Stimulated activated effector memory CD8-positive, alpha-beta T cell treated with anti-CD3 and anti-CD28 coated beads, Interleukin-12 subunit alpha, Interleukin-12 subunit beta, amount 100 ng/mL, for 72 hours (primary cell): ENCODE data around the gene SH2D5.
A peak's percentile ranks its signal among the peaks of the same experiment; 100 is the strongest.
"Not testable (repeated sequence)": the region's sequence is repeated elsewhere in the genome, so short reads cannot be mapped to it uniquely, and the experiment has no call there.

ENCODE experiments used
- ATAC-seq: fragments of 150-1000 bp; cut with Tn5 transposase; 2 replicates; pipeline ENCODE4 v1.10.0; 2021
- DNase-seq, 2 donors: peaks; one replicate each; pipeline ENCODE4 v3.0.0; 2021 to 2022; ENCODE audit warnings: low spot score in 2 of 2
- H3K27ac Mint-ChIP-seq: one replicate; pipeline ENCODE4 v1.8.0; 2022; ENCODE audit warnings: mild to moderate bottlenecking, mixed read lengths
- H3K36me3 Mint-ChIP-seq: one replicate; pipeline ENCODE4 v1.8.0; 2022; ENCODE audit warnings: mild to moderate bottlenecking, mixed read lengths
- H3K4me1 Mint-ChIP-seq: one replicate; pipeline ENCODE4 v1.8.0; 2022; ENCODE audit warnings: mixed read lengths
- H3K4me3 Mint-ChIP-seq: one replicate; pipeline ENCODE4 v1.8.0; 2022; ENCODE audit warnings: mild to moderate bottlenecking, mixed read lengths
- H3K9me3 Mint-ChIP-seq: one replicate; pipeline ENCODE4 v1.8.0; 2022; ENCODE audit warnings: mixed read lengths

The SH2D5 gene

DNA sequence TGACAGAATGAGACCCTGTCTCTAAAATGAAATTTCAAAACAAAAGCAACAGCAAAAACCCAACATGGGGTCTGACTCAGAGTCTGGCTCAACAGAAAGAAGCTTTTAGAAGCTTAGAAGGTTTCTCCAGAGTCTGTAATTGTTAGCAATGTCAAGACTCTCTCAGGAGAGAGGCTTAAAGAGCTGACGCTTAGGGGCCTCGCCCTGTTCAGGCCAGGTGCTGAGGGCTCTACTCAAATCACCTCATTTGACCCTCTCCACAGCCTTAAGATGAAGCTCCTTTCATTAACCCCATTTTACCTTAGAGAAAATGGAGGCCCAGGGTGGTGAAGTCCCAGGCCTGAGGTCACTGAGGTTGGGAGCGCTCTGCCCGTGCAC is 9.4 kb downstream of the SH2D5 start:
- no peak for DNase-seq
- H3K9me3 Mint-ChIP-seq, result no peaks in the 10 kb centered on the region
- H3K4me1 Mint-ChIP-seq, result peaks cover 4% of the 10 kb centered on the region
- no peak overlapping the region for H3K27ac Mint-ChIP-seq
- H3K36me3 Mint-ChIP-seq, result peaks cover 6% of the 10 kb centered on the region
- ATAC-seq, result no peak
- H3K4me3 Mint-ChIP-seq, result no peak overlapping the region

DNA sequence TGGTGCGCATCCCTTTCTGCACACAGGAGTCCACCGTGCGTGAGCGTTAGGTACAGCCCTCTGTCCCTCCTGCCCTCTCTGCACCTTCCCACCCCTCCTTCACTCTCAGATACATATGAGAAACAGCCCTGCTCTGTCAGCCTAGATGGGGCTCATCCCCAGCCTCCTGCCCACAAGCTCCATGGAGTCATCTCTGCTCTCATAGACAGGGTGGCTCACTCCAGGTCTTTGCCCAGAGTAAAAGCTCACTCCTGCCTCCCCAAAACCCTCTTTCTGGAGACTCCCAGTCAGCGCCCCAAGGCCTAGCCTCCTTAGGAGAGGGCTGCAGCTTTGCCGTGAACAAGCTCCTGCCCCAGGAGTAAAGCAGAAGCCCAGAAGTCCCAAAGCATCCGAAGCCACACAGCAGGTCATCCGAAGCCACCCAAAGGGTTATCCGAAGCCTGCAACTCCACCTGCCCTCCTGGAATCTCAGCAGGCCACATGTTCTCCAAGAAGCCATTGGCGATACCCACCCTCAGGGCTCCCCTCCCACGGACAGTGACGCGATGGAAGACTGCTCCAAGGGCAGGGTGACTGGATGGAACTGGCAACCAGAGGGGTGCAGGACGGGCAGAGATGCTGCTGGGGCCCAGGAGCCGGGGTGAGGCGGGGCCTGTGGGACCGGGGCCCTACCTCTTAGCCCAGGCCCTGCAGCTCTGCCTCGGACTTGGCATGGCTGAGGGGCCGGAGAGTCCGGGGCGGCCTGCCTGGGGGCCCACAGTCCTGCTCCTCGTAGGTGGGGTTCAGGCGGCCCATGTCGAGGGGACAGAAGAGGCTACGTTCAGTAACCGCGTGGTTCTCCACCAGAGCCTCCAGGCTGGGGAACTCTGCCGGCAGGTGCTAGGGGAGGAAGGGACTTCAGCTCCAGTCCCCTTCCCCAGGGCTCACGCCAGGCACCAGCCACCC is 11.1 kb downstream of the SH2D5 start:
- ATAC-seq, result no peak
- no peak overlapping the region for H3K27ac Mint-ChIP-seq
- DNase-seq, result no peak
- no peak overlapping the region for H3K4me3 Mint-ChIP-seq
- peaks cover 6% of the 10 kb centered on the region for H3K36me3 Mint-ChIP-seq
- peaks cover 4% of the 10 kb centered on the region for H3K4me1 Mint-ChIP-seq
- H3K9me3 Mint-ChIP-seq, result no peaks in the 10 kb centered on the region

- Mint-ChIP-seq H3K36me3 (peaks cover 6% of the 10 kb centered on the region), H3K27ac (no peak overlapping the region), H3K4me1 (peaks cover 8% of the 10 kb centered on the region), H3K9me3 (no peaks in the 10 kb centered on the region), H3K4me3 (no peak overlapping the region)
- ATAC-seq (no peak), DNase-seq (no peak)
Observed at GRCh38 chr1:20720631-20721091, 11.8 kb downstream of the SH2D5 start.

DNA sequence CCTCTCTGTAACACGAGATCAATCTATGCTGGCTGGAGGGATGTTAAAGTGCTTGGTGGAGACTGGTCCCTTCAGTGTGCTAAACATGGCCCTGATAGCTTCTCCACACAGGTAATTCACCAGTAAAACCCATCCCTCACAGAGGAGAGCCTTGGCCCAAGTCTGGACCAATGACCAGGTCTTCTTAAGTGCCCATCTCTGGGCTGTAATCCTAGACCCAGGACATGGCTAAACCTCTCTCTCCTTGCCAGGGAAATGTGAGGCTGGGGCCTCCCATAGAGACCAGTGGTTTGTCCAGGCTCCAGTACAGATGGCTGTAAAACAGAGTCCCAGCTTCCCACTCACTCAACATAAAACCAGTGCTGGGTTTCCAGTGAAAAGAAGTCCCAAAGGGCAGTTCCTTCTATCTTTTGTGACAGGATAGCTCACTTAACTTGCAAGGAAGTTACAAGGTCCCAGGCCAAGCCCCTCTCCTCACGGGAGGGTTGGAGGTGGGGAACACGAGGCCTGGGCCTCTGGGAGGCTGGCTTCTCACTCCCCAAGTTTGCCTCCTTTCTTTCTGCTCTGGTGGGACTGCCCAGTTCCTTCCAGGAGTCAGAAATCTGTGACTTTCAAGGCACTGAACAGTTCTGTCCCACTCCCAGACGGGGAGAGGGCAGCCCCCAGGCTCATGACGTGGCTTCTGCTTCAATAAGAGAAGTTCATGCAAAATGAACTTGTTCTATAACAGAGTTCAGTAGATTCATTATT is 12.5 kb downstream of the SH2D5 start:
- H3K4me3 Mint-ChIP-seq, result no peak overlapping the region
- DNase-seq (no peak), ATAC-seq (no peak)
- H3K4me1 Mint-ChIP-seq, result peaks cover 8% of the 10 kb centered on the region
- H3K36me3 Mint-ChIP-seq, result peaks cover 6% of the 10 kb centered on the region
- no peak overlapping the region for H3K27ac Mint-ChIP-seq
- H3K9me3 Mint-ChIP-seq, result no peaks in the 10 kb centered on the region

DNA sequence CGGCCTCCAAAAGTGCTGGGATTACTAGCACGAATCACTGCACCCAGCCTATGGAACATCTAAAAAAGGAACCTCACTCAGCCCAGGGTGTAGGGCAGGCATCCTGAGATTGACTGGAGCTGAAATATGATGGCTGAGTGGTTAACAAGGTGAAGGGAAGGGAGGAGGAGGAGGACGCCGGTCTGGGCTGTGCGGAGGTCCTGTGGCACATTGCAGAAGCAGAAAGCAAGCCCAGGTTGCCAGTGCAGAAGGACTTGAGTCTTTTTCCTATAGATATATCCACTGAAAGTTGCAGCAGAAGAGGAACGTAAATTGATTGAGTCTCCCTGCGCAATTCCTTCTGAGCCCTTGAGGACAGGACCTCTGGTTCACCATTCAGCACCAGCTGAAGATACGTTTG is 13.2 kb downstream of the SH2D5 start:
- no peak for ATAC-seq
- DNase-seq, result no peak

DNA sequence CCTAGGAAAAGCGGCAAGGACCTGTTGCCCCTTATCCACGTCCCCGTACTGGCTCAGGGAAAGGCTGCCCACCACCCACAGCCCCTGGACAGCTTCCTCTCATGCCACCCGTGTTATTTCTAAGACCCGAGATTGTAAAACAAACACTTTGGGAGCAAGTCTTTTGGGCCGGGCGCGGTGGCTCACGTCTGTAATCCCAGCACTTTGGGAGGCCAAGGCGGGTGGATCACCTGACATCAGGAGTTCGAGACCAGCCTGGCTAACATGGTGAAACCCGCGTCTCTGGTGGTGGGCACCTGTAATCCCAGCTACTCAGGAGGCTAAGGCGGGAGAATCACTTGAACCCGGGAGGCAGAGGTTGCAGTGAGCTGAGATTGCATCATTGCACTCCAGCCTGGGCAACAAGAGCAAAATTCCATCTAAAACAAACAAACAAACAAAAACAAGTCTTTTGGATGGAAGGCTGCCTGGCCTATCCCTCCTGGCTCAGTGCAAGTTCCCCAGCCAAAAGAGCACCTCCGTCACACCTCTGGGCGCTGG is 14.1 kb downstream of the SH2D5 start:
- not testable (repeated sequence) for DNase-seq, H3K4me1 Mint-ChIP-seq, H3K36me3 Mint-ChIP-seq, H3K9me3 Mint-ChIP-seq, H3K27ac Mint-ChIP-seq, ATAC-seq
- H3K4me3 Mint-ChIP-seq, result peak overlapping the region; percentile 62

More for the DNA sequence above, 13.2 kb downstream of the SH2D5 start:
- Mint-ChIP-seq H3K9me3 (no peaks in the 10 kb centered on the region), H3K36me3 (peaks cover 6% of the 10 kb centered on the region), H3K4me1 (peaks cover 8% of the 10 kb centered on the region), H3K4me3 (no peak overlapping the region), H3K27ac (no peak overlapping the region)

- ATAC-seq (peak; percentile 69), DNase-seq (peak; percentile 50 to 71)
- Mint-ChIP-seq H3K4me1 (peaks cover 8% of the 10 kb centered on the region), H3K4me3 (peak within 1 kb of the TSS; percentile 62), H3K27ac (no peak within 1 kb of the TSS), H3K9me3 (no peaks in the 10 kb centered on the region), H3K36me3 (peaks cover 6% of the 10 kb centered on the region)
Observed at GRCh38 chr1:20717452-20718342, 14.8 kb downstream of the SH2D5 start, which contains the start of gene KIF17. Gene KIF17, minus strand, starts transcription at chr1:20718007. Its CDS starts 301 bp downstream, at chr1:20717706.

- ATAC-seq (no peak), DNase-seq (no peak)
- no peak overlapping the region for H3K27ac Mint-ChIP-seq
- no peaks in the 10 kb centered on the region for H3K9me3 Mint-ChIP-seq
- H3K4me3 Mint-ChIP-seq, result peak overlapping the region; percentile 45
- H3K36me3 Mint-ChIP-seq, result peaks cover 6% of the 10 kb centered on the region
- peaks cover 8% of the 10 kb centered on the region for H3K4me1 Mint-ChIP-seq
Observed at GRCh38 chr1:20716232-20716631, 16.3 kb downstream of the SH2D5 start.

GRCh38 chr1:20715406-20715805 is 17.1 kb downstream of the SH2D5 start:
- peaks cover 8% of the 10 kb centered on the region for H3K4me1 Mint-ChIP-seq
- peaks cover 6% of the 10 kb centered on the region for H3K36me3 Mint-ChIP-seq
- no peak for DNase-seq
- no peak overlapping the region for H3K4me3 Mint-ChIP-seq
- no peaks in the 10 kb centered on the region for H3K9me3 Mint-ChIP-seq
- no peak overlapping the region for H3K27ac Mint-ChIP-seq
- no peak for ATAC-seq

DNA sequence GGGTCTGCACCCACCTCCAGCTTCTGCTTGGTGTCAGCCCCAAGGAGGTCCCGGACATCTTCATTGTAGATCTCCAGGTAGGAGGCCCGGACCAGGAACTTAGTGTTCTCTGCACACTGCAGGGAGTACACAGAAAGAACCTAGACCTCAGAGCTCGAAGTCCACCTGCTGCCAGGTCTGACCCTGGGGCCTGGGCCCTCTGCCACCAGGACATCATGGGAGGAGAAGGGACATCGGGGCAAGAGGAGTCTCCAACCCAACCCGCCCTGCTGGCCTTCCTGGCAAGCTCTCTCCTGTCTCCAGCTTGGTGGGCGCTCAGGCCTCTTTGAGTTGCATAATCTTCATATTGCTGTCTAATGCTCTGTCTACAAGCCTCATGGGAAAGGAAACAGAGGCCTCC is 19.1 kb downstream of the SH2D5 start:
- no peak overlapping the region for H3K4me3 Mint-ChIP-seq
- H3K9me3 Mint-ChIP-seq, result no peaks in the 10 kb centered on the region
- peaks cover 8% of the 10 kb centered on the region for H3K4me1 Mint-ChIP-seq
- ATAC-seq (no peak), DNase-seq (no peak)
- H3K36me3 Mint-ChIP-seq, result no peaks in the 10 kb centered on the region
- H3K27ac Mint-ChIP-seq, result no peak overlapping the region

DNA sequence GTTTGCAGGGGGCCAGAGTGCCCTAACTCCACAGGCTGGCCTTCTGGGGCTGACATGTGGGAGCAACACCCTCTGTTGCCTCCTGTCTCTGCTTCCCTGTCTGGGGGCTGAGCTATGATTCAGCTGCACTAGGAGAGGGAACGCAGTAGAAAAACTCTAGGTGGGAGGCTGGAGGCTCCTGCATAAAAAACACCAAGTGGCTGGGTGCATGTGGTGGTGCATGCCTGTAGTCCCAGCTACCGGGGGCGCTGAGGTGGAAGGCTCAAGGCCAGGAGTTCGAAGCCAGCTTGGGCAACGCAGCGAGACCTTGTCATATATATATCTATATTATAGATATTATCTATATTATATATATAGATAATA is 20.3 kb downstream of the SH2D5 start:
- Mint-ChIP-seq H3K9me3 (no peaks in the 10 kb centered on the region), H3K27ac (no peak overlapping the region), H3K4me3 (no peak overlapping the region), H3K4me1 (peaks cover 8% of the 10 kb centered on the region), H3K36me3 (no peaks in the 10 kb centered on the region)
- ATAC-seq (no peak), DNase-seq (no peak)

DNA sequence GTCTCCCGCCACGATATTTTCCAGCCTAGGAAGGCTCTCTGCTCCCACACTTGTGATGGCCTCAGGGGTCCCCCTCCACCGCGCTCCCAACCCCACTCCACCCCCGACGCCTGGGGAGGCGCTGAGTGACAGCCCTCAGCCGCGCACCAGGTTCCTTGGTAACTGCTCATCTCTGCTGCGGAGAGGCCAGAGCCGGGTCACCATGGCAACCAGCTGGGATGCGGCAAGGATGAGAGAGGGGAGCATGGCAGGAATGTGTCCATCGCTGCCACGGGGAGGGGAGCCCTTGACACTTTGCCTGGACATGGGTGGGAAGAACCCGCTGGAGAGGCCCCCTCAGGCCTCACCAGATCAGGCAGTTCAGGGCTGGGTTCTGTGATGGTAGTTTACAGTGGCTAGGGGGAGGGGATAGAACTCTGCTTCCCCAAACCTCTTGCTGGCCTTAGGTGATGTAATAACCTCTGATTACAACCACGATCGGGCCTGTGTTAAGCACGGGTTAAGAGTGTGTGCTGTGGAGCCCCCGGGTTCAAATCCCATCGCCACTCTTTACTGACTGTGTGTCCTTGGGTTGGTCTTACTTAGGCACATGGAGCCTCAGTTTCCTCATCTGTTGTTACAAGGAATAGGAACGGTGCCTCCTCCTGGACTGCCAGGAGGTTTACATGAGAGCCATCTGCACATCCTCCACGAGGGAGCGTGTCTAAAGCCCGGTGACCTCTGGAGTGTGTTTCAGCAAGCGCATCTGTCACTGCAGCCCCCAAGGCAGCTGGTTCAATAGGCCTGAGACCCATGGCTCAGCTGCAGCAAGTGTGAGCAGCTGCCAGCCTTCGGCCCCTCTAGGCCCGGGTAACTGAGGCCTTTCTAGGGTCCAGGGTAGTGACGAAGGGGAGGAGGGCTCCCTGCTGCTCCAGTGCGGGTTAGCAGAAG is 21.0 kb downstream of the SH2D5 start:
- Mint-ChIP-seq H3K27ac (no peak overlapping the region), H3K4me3 (no peak overlapping the region), H3K4me1 (peaks cover 6% of the 10 kb centered on the region), H3K36me3 (no peaks in the 10 kb centered on the region), H3K9me3 (no peaks in the 10 kb centered on the region)
- no peak for DNase-seq
- no peak for ATAC-seq

DNA sequence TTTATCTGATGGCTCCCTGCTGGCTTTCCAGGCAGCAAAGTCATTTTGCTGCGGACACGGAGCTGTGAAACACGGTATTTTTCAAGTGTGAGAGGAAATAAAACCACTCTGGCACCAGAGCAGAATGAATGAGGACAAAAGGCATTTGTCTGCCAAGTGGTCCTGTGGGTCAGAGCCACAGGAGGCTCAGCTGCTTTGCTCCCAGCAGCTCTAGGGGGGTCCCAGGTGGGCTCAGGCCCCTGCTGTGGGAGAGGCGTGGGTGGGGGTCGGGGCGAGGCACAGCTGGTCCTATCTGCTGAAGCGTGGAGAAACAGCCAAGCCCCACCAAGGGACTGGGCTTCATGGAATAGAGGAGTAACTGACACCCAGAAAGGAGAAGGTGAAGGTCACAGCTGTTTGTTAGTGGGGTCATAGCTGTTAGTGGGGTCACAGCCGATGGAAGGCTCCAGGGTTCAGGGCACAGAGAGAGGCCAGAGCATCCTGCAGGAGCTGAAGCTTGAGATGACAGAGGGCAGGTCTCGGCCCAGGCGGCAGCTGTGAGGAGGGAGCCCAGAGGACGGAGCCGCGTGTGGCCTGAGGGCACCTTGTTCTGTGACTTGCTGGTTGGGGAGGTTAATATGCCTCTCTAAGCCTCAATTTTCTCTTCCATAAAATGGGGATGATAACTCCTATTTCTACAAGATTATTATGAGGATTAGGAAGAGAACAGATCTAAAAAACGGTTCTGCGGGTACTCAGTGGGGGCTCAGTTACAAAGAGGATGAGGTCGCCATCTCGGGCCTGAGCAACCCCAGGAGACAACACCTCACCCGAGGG is 21.8 kb downstream of the SH2D5 start:
- ATAC-seq, result no peak
- no peaks in the 10 kb centered on the region for H3K4me1 Mint-ChIP-seq
- no peak for DNase-seq

More for the DNA sequence above, 21.8 kb downstream of the SH2D5 start:
- Mint-ChIP-seq H3K9me3 (no peaks in the 10 kb centered on the region), H3K4me3 (no peak overlapping the region), H3K36me3 (no peaks in the 10 kb centered on the region), H3K27ac (no peak overlapping the region)
